AG09309 (cell line): ENCODE data around the gene AHRR.

Experiments
- DNase-seq: peaks from one replicate; pipeline ENCODE4 v3.0.0-alpha.2; 2010; ENCODE audit warnings: low read depth
- H3K4me3 ChIP-seq: 2 replicates; pipeline ENCODE4 v1.5.1; 2011; ENCODE audit warnings: mild to moderate bottlenecking, low read depth, low read length, moderate library complexity; ENCODE audit not compliant: control insufficient read depth
- TF ChIP-seq, protein P1 (sequence below): IDR thresholded peaks from 2 replicates; pipeline ENCODE4 v1.5.1; 2011; ENCODE audit warnings: mild to moderate bottlenecking, low read depth, low read length, inconsistent platforms; ENCODE audit not compliant: insufficient read depth, control insufficient read depth; ENCODE audit errors: missing control alignments

Gene AHRR

DNA sequence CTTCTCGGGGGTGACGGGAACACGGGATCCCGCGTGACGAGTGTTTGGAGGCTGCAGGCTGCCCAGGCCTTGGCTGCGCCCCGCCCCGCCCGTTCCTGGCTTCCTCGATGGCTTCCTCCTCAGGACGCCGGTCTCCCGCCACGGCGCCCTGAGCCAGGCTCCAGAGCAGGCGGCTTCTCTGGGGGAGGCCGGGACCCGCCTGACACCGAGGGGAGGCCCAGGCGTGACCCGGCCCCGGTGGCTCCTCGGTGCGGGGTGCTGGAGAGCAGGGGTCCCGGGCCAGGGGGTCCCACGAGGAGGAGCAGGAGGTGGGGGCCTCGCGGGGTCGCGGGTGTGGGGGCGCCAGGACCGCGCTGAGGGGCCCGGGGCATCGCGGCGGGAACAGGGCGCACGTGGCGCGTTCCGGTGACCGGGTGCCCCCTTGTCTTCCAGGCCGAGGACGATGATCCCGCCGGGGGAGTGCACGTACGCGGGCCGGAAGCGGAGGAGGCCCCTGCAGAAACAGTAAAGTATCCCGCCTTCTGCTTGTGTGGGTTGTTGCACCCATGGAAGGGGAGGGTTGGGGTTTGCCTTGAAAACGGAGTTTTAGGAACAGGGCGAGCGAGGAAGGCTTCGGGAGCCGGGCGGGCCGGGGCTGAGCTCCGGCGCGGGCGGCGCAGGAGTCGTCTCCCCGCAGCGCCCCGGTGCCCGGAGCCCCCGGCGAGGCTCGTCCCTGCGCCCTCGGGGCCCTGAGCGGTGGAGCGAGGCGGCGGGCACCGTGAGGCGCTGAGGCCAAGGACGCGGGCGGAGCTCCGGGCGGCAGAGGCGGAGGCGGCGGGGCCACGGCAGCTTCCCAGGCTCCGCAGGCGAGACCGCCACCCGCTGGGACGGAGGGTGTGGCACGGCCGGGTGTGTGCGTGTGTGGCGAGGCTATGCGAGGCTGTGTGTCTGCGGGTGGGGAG, 22.2 kb downstream of the AHRR start:
- TF ChIP-seq, protein P1, sequence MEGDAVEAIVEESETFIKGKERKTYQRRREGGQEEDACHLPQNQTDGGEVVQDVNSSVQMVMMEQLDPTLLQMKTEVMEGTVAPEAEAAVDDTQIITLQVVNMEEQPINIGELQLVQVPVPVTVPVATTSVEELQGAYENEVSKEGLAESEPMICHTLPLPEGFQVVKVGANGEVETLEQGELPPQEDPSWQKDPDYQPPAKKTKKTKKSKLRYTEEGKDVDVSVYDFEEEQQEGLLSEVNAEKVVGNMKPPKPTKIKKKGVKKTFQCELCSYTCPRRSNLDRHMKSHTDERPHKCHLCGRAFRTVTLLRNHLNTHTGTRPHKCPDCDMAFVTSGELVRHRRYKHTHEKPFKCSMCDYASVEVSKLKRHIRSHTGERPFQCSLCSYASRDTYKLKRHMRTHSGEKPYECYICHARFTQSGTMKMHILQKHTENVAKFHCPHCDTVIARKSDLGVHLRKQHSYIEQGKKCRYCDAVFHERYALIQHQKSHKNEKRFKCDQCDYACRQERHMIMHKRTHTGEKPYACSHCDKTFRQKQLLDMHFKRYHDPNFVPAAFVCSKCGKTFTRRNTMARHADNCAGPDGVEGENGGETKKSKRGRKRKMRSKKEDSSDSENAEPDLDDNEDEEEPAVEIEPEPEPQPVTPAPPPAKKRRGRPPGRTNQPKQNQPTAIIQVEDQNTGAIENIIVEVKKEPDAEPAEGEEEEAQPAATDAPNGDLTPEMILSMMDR: no peak
- peak; percentile 45 for DNase-seq

DNA sequence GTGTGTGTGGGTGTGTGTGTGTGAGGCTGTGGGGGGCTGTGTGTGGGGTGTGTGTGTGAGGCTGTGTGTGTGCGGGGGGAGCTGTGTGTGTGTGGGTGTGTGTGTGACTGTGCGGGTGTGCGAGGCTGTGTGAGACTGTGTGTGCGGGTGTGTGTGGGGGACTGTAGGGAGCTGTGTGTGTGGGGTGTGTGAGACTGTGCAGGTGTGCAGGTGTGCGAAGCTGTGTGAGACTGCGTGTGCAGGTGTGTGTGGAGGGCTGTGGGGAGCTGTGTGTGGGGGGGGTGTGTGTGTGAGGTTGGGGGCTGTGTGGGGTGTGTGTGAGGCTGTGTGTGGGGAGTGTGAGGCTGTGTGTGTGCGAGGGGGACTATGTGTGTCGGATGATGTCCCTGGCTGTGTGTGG, 23.2 kb downstream of the AHRR start:
- no peak for DNase-seq
- no peak overlapping the region for H3K4me3 ChIP-seq
- TF ChIP-seq, protein P1: no peak

More for the DNA sequence above, 22.2 kb downstream of the AHRR start:
- H3K4me3 ChIP-seq: peak overlapping the region; percentile 34

DNA sequence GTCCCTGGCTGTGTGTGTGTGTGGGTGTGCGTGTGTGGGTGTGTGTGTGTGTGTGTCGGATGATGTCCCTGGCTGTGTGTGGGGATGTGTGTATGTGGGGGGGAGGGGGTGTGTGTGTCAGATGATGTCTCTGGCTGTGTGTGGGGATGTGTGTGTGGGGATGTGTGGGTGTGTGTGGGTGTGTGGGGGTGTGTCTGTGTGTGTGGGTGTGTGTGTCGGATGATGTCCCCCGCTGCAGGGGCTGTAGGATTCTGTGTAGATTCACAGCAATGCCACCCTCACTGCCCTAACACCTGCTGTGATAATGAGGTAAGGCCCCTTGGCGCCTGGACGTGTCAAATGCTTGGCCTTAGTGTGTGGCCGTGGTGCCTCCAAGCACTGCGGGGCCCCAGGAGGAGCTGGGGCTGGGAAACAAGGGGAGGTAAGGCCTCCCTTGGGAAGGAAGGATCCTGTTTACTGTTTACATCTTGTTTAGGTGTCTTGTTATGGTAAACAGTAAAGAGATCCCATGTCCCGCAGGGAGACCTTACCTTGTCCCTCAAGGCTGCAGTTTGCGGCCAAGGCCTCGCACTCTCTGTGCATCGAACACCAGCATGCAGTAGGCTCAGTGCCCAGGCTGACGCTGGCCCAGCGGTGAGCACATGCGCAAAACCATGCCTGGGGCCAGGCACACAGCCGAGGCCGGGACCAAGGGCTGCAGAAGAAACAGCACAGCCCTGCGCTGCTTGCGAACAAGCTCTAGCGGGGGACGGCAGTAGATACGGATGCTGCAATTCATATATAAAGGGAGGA, 24.1 kb downstream of the AHRR start:
- no peak overlapping the region for H3K4me3 ChIP-seq
- no peak for DNase-seq
- TF ChIP-seq, protein P1: no peak

DNA sequence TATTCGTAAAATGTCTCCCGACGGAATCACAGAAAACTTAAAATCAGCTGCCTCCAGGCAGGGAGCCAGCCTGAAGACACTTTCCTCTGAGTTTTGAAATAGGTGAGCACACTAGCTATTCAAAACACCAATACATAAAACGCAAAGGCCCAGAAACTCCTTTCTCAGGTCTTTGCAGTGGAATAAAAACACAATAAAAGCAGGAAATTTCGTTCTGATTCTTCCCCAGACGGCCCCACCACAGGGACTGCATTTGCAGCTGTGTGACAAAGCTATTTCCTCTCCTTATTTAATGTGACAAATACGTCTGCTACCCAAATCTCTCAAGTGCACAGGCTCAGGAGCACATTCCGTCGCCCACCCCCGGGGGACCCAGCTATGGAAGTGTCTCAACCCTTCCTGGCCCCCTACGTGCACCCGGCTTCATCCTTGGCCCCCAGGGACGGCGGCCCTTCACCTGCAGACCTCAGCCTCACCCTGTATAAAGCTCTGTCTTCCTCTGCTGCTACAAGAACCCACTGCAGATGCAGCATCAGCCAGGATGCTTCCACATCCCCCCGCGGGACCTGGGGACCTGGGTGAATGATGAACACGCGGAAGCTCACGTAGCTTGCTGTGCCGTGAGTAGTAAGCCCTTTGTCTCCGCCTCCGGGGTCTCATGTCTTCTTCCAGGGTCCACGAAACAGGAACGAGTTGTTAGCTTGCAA, 24.9 kb downstream of the AHRR start:
- no peak overlapping the region for H3K4me3 ChIP-seq
- no peak for DNase-seq
- TF ChIP-seq, protein P1: no peak

DNA sequence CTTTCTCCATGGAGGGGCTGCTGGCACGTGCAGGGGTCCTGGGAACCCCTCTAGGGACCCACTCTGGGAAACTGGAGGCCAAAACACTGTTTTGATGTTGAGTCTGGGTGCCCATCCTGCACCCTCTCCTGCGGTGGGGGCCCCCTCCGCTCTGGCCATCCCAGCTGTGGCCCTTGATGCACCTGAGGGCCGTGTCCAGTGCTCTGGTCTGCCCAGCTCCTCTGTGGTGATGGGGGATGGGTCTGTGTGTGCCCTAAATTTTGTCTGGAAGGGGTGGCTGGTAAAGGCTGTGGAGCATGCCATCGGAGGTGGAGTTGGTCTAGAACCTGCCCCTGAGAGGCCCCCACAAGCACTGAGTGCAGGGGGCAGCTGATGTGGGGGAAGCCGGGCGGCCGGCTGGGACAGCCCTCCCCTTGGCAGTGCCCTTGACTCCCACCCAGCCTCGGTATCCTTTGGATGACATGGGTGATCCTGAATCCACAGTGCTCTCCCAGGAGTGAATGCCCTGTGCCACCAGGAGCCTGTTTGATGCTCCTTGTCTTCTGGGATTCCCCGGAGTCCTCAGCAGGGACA, 26.3 kb downstream of the AHRR start:
- TF ChIP-seq, protein P1: no peak
- no peak overlapping the region for H3K4me3 ChIP-seq
- no peak for DNase-seq

DNA sequence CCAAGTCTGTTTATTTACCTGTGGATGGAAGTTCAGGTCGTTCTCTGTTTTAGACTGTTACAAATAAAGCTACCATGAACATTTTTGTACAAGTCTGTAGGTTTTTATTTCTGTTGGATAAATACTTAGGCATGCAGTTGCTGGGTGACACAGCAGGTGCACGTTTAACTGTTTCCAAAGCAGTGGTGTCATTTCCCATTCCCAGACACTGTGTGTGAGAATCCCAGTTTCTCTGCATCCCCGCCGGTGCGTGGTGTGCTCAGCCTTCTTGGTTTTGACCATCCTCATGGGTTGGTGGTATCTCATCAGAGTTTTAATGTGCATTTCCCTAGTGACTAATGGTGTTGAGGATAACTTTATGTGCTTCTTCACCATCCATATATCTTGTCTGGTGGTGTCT, 27.2 kb downstream of the AHRR start:
- no peak overlapping the region for H3K4me3 ChIP-seq
- no peak for DNase-seq
- TF ChIP-seq, protein P1: no peak
